Thyroid gland (tissue), 4 donors: ENCODE measurements around the gene ZSWIM5.

Experiments
- CTCF ChIP-seq, 6 experiments: fragments of 200-600 bp in 3 of 6; fragments of 450-650 bp in 3 of 6; sonication (generic) in 3 of 6; IDR thresholded peaks; one replicate each; pipeline ENCODE4 v1.5.1; 2016 to 2019; ENCODE audit warnings: antibody characterized with exemption in 6 of 6, mild to moderate bottlenecking in 2 of 6, inconsistent platforms in 1 of 6, moderate library complexity in 1 of 6
- POLR2A ChIP-seq, 2 donors: fragments of 450-650 bp; IDR thresholded peaks; one replicate each; pipeline ENCODE4 v1.6.1; 2017; ENCODE audit warnings: antibody characterized with exemption in 2 of 2, mild to moderate bottlenecking in 2 of 2, moderate library complexity in 1 of 2

DNA sequence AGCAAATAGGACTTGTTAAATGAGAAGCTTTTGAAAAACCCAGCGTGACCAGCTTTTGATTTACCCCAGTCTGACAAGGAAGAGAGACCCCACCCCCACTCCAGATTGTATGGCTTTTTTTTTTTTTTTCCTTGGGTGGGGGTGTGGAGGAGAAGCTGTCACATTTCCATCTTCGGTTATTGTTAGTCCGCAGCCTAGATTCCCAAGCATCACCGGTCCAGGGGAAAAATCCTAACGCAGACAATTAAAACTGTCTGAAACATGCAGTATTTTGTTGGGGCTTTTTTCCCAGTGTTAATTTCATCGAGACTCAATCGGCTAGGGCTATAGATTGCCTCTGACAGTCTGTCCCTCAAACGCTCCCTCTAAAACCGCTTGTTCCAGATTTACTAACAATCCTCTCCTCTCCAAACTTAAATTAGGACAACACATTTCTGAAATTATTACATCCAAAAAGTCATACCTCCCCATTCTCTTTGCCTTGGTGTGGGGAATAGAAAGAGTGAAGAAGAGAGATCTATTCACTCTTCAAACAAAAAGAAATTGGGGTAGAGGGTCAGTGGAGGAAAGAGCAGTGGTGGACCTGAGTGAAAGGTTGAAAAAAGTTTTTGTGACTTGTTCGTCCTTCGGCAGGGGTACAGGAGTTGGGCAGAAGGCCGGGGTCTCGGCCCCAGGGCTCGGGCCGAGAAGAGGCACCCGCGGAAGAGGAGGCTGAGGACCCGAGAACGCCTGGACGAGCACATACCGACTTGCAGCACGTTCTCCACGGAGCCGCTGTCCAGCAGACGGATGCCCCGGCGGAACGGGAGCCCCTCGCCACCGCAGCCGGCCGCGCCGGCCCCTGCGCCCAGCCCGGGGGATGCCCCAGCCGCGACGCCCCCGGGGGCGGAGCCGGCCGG is 1.1 kb downstream of the ZSWIM5 start:
- TF ChIP-seq CTCF (IDR thresholded peaks at IDR 0.05) (no peak), POLR2A (IDR thresholded peaks at IDR 0.05) (no peak)
